CD14-positive monocyte (primary cell): Measurements from ENCODE around the gene DNAJB4. TPM values are rescaled to one million over a fixed set of nuclear protein-coding genes. Genes with fewer than 3 reads are reported as not detected.

ENCODE experiments used
- DNase-seq, 3 donors: peaks; one replicate each; pipeline ENCODE4 v3.0.0-alpha.2; 2011 to 2022
- H2AFZ ChIP-seq: 2 replicates; pipeline ENCODE4 v1.6.0; 2012; ENCODE audit warnings: mild to moderate bottlenecking, low read depth, low read length, inconsistent platforms; ENCODE audit not compliant: insufficient read depth, poor library complexity, severe bottlenecking
- H3K27ac ChIP-seq, 2 donors: 1 replicate in 1 of 2; 2 replicates in 1 of 2; pipeline ENCODE4 v1.5.1; 2012 to 2013; ENCODE audit warnings: low read length in 2 of 2, control low read depth in 1 of 2, inconsistent platforms in 1 of 2, low read depth in 1 of 2, mild to moderate bottlenecking in 1 of 2
- H3K27me3 ChIP-seq, 2 donors: one replicate each; pipeline versions ENCODE4 v1.6.0 to v1.6.1; 2011 to 2013; ENCODE audit warnings: low read length in 2 of 2; ENCODE audit not compliant: control insufficient read depth in 2 of 2, insufficient read depth in 2 of 2
- H3K36me3 ChIP-seq, 2 donors: replicated peaks in 1 of 2; 1 replicate in 1 of 2; 2 replicates in 1 of 2; pipeline versions ENCODE4 v1.5.1 to v1.6.1; 2012 to 2013; ENCODE audit warnings: low read length in 2 of 2, control low read depth in 1 of 2, inconsistent platforms in 1 of 2, mild to moderate bottlenecking in 1 of 2; ENCODE audit not compliant: insufficient read depth in 2 of 2, control insufficient read depth in 1 of 2
- H3K4me1 ChIP-seq, 2 donors: 1 replicate in 1 of 2; 2 replicates in 1 of 2; pipeline versions ENCODE4 v1.5.1 to v1.6.1; 2012 to 2013; ENCODE audit warnings: low read length in 2 of 2, control low read depth in 1 of 2, inconsistent platforms in 1 of 2, mild to moderate bottlenecking in 1 of 2, moderate library complexity in 1 of 2; ENCODE audit not compliant: insufficient read depth in 2 of 2, control insufficient read depth in 1 of 2
- H3K4me2 ChIP-seq: replicated peaks from 2 replicates; pipeline ENCODE3; 2012; ENCODE audit warnings: low read length, moderate library complexity, mild to moderate bottlenecking; ENCODE audit not compliant: poor library complexity, severe bottlenecking; ENCODE audit errors: extremely low read depth
- H3K4me3 ChIP-seq, 3 experiments: fragments of 200-600 bp in 1 of 3; sonication (generic) in 1 of 3; replicated peaks in 1 of 3; 1 replicate in 2 of 3; 2 replicates in 1 of 3; pipeline ENCODE4 v1.5.1; 2011 to 2013; ENCODE audit warnings: low read length in 3 of 3, mild to moderate bottlenecking in 3 of 3, control low read depth in 2 of 3, low read depth in 2 of 3, inconsistent platforms in 1 of 3, moderate library complexity in 1 of 3
- H3K79me2 ChIP-seq: 2 replicates; pipeline ENCODE4 v1.6.0; 2012; ENCODE audit warnings: mild to moderate bottlenecking, control low read depth, inconsistent platforms, low read length, moderate library complexity; ENCODE audit not compliant: insufficient read depth
- H3K9ac ChIP-seq: 2 replicates; pipeline ENCODE4 v1.6.0; 2017; ENCODE audit warnings: low read length, mild to moderate bottlenecking; ENCODE audit not compliant: insufficient read depth, poor library complexity, severe bottlenecking
- H3K9me3 ChIP-seq, 2 donors: replicated peaks in 1 of 2; 1 replicate in 1 of 2; 2 replicates in 1 of 2; pipeline versions ENCODE4 v1.5.1 to v1.6.1; 2012 to 2013; ENCODE audit warnings: low read length in 2 of 2, control low read depth in 1 of 2; ENCODE audit not compliant: control insufficient read depth in 1 of 2, insufficient read depth in 1 of 2
- H4K20me1 ChIP-seq: 2 replicates; pipeline ENCODE4 v1.6.0; 2012; ENCODE audit warnings: mild to moderate bottlenecking, low read length, control low read depth, moderate library complexity; ENCODE audit not compliant: insufficient read depth
- H3K27ac Mint-ChIP-seq, 7 donors: one replicate each; pipeline ENCODE4 v1.8.0; 2020; ENCODE audit warnings: mild to moderate bottlenecking in 7 of 7, mixed read lengths in 7 of 7, moderate library complexity in 6 of 7, inconsistent platforms in 2 of 7
- H3K27me3 Mint-ChIP-seq, 3 donors: one replicate each; pipeline ENCODE4 v1.8.0; 2021 to 2022; ENCODE audit warnings: low read depth in 3 of 3, mild to moderate bottlenecking in 3 of 3, mixed read lengths in 3 of 3, moderate library complexity in 3 of 3, inconsistent platforms in 1 of 3
- H3K36me3 Mint-ChIP-seq, 2 donors: one replicate each; pipeline ENCODE4 v1.8.0; 2020; ENCODE audit warnings: mixed read lengths in 2 of 2, inconsistent platforms in 1 of 2, mild to moderate bottlenecking in 1 of 2
- H3K4me1 Mint-ChIP-seq: one replicate; pipeline ENCODE4 v1.8.0; 2020; ENCODE audit warnings: mild to moderate bottlenecking, mixed read lengths
- H3K4me3 Mint-ChIP-seq, 2 donors: one replicate each; pipeline ENCODE4 v1.8.0; 2020; ENCODE audit warnings: mild to moderate bottlenecking in 2 of 2, mixed read lengths in 2 of 2, moderate library complexity in 1 of 2
- H3K9me3 Mint-ChIP-seq, 7 donors: one replicate each; pipeline ENCODE4 v1.8.0; 2020 to 2022; ENCODE audit warnings: mixed read lengths in 7 of 7, mild to moderate bottlenecking in 6 of 7, moderate library complexity in 6 of 7, inconsistent platforms in 2 of 7
- CTCF ChIP-seq: fragments of 200-600 bp; IDR thresholded peaks from one replicate; pipeline ENCODE4 v1.8.0; 2022; ENCODE audit warnings: antibody characterized with exemption, mild to moderate bottlenecking
- WGBS: methylation state at CpG from one replicate; pipeline ENCODE4 v1.1.5; 2013; ENCODE audit warnings: missing lambda C conversion rate; ENCODE audit not compliant: insufficient coverage; 5-methylcytosine and 5-hydroxymethylcytosine counted together
- intact Hi-C, 2 donors: fragments of 100-400 bp; cut with micrococcal nuclease; formaldehyde crosslinking; loops; one replicate each; pipeline versions ENCODE4 v1.15.0 to v1.15.1; 2023
- polyA plus RNA-seq, 3 donors: library from polyadenylated mRNA; depleted of rRNA in 1 of 3; unstranded in 2 of 3; stranded (reverse) in 1 of 3; fragments of 300-500 nt in 2 of 3; fragments of >200 nt in 1 of 3; fragmentation: Illumina TruSeq in 2 of 3; gene quantifications; 1 replicate in 2 of 3; 2 replicates in 1 of 3; pipeline ENCODE4 v1.2.3, GENCODE V29; 2012 to 2021

DNAJB4 gene
- polyA plus RNA-seq, 3 donors: 2.8 to 4.0 (median 3.6) TPM

- Histone ChIP-seq H3K4me3 (peak overlapping the region in 1 of 3 experiments; percentile 99), H3K9me3 (no peaks in the 10 kb centered on the region), H3K9ac (no peak overlapping the region), H3K36me3 (peaks cover 10 to 23% of the 10 kb centered on the region in 2 donors), H3K4me2 (peak overlapping the region; percentile 97), H4K20me1 (peaks cover 65% of the 10 kb centered on the region), H2AFZ (no peak overlapping the region), H3K27me3 (no peaks in the 10 kb centered on the region), H3K4me1 (peaks cover 26 to 33% of the 10 kb centered on the region in 2 donors), H3K79me2 (peaks cover 92% of the 10 kb centered on the region), H3K27ac (peak overlapping the region in 1 of 2 donors; percentile 33)
- no peak for DNase-seq
- intact Hi-C loops: no loop called here
- 67% methylated on average over 1 of the region's 2 CpGs for WGBS
- H3K27ac Mint-ChIP-seq: peak overlapping the region in 2 of 7 donors; percentile 30 to 73
- peak overlapping the region; percentile 4 to 61 for H3K4me3 Mint-ChIP-seq
- TF ChIP-seq CTCF: no peak
- H3K9me3 Mint-ChIP-seq: peaks cover 0 to 1% (median 0%) of the 10 kb centered on the region in 7 donors
- peaks cover 14% of the 10 kb centered on the region for H3K4me1 Mint-ChIP-seq
- H3K27me3 Mint-ChIP-seq: no peaks in the 10 kb centered on the region
- H3K36me3 Mint-ChIP-seq: peaks cover 12 to 24% of the 10 kb centered on the region in 2 donors
Observed at GRCh38 chr1:77975907-77976306, 28.8 kb upstream of the DNAJB4 start.

GRCh38 chr1:77976433-77977076, 28.2 kb upstream of the DNAJB4 start:
- WGBS: 81% methylated on average over 6 of the region's 13 CpGs
- Histone ChIP-seq H3K9me3 (no peaks in the 10 kb centered on the region), H4K20me1 (peaks cover 58% of the 10 kb centered on the region), H3K4me1 (peaks cover 26 to 33% of the 10 kb centered on the region in 2 donors), H3K27ac (peak overlapping the region in 1 of 2 donors; percentile 33), H3K36me3 (peaks cover 9 to 17% of the 10 kb centered on the region in 2 donors), H2AFZ (no peak overlapping the region), H3K79me2 (peaks cover 92% of the 10 kb centered on the region), H3K4me2 (peak overlapping the region; percentile 97), H3K4me3 (peak overlapping the region in 1 of 3 experiments; percentile 99), H3K9ac (no peak overlapping the region), H3K27me3 (no peaks in the 10 kb centered on the region)
- no peak for TF ChIP-seq CTCF
- DNase-seq: no peak
- no peaks in the 10 kb centered on the region for H3K27me3 Mint-ChIP-seq
- peak overlapping the region; percentile 52 to 66 for H3K4me3 Mint-ChIP-seq
- peaks cover 12% of the 10 kb centered on the region for H3K4me1 Mint-ChIP-seq
- peaks cover 0 to 1% (median 0%) of the 10 kb centered on the region in 7 donors for H3K9me3 Mint-ChIP-seq
- intact Hi-C loops: no loop called here
- peaks cover 13 to 22% of the 10 kb centered on the region in 2 donors for H3K36me3 Mint-ChIP-seq
- peak overlapping the region in 4 of 7 donors; percentile 25 to 68 (median 40) for H3K27ac Mint-ChIP-seq
